GM21367 (cell line): ENCODE data around the gene ANKRD11.
"Not testable (repeated sequence)": the region's sequence is repeated elsewhere in the genome, so short reads cannot be mapped to it uniquely, and the experiment has no call there.

Experiments
- ATAC-seq: cut with Tn5 transposase; IDR thresholded peaks from one replicate; pipeline ENCODE4 v1.9.1; 2021; ENCODE audit not compliant: unreplicated experiment

Gene ANKRD11

DNA sequence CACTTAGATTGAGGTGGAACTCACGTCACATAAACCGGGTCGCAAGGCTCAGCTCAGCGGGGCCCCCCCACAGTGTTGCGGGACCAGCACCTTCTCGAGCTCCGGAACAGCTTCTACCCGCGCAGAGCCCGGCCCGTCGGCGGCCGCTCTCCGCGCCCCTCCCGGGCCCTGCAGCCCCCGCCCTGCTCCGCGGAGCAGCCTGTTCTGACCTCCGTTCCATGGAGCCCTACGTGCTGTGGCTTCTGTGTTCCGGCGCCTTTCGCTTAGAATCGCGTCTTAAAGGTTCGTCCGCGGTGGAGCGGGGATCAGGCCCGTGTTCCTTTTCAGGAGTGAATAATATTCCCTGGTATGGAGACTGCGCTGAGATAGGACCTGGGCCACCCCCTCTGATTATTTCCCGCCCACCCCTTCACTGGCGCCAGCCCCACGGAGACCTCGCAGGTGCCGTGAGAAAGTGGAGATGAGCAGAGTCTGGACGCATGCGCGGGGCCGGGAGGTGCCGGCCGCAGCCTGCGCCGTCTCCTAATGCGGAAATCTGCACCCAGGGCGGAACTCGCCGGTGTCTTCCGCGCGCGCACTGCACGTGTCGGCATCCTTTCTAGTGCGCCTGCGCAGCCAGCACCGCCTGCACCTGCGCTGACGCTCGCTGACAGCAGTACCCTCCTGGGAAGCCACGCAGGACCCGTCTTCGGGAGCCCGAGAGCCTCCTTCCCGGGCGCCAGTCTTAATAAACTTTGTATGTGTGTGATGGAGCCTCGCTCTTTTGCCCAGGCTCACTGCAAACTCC, 242.0 kb downstream of the ANKRD11 start:
- ATAC-seq: no peak

DNA sequence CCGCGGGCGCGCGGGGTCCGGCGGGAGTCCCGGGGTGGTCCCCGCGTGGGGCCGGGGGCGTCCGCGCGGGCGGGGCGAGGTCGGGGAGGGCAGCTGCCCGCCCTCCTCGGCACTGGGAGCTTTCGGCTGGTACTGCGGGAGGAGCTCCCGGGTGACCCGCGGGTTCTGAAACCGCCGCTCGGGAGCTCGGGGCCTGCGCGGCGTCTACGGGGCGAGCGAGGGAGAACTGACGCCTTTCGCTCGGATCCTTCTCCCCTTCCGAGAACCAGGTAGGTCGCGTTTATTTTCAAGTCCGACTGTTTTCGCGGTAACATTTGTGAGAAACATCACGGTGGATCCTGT, 242.7 kb downstream of the ANKRD11 start:
- not testable (repeated sequence) for ATAC-seq

DNA sequence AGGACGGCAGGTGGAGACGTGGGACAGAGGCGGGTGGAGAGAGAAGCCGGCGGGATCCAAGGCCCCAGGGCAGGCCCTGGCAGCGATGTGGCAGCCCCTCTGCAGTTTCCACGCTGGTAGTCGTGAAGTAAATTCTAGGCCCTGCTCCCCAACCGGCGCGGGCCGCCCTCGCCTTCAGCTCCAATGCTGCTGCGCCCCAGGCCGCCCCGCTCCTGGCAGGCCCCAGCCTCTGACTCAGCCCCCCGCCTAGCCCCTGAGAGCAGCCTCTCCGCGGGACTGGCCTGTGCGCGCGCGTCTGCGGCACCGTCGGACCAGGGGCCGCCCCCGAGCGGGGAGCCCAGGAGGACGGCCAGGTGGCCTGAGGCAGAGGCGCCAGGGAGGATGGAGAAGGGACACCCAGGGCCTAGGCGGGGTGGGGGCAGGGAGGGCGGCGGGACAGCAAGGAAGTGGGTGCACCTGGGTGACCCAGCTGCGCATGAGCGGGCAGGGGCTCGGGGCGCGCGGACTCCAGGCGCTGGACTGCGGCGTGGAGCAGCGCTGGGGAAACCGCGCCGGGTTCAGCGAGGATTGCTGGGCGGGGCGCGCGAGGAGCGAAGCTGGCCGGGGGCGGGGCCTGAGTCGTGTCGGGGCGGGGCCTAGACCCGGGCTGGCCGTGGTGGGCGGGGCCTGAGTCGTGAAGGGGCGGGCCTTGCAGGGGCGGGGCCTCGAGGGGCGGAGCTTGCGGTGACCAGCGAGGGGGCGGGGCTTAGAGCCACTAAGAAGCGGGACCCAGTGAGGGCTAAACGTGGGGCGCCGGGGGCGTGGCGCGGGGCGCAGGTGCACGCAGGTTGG, 243.2 kb downstream of the ANKRD11 start:
- ATAC-seq: no peak

DNA sequence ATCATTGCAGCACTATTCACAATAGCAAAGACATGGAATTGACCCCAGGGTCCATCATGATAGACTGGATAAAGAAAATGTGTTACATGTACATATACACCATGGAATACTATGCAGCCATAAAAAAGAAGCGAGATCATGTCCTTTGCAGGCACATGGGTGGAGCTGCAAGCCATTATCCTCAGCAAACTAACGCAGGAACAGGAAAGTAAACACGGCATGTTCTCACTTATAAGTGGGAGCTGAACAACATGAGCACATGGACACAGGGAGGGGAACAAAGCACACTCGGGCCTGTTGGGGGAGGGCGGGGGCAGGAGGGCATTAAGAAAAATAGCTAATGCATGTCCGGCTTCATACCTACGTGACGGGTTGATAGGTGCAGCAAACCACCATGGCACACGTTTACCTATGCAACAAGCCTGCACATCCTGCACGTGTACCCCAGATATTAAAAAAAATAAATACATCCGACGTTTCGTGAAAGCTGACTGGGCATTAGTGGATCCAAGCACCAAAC, 243.9 kb downstream of the ANKRD11 start:
- ATAC-seq: no peak

DNA sequence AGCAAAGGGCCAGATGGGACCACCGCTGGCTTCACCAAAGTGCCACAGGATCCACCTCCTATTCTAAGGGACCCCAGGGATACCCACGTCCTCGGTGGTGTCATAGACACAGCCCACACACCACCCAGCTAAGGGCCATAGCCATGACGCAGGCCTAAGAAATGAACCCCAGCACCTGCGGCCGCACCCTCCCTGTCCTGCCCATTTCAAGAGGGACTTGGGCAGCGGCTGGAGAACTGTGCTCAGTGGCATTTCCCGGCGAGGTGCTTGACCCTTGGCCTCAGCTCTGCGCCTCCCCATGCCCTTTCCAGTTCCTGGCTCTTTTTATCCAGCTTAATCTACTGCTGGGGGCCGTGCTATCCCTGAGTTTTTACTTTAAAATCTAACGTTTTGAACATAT, 245.6 kb downstream of the ANKRD11 start:
- no peak for ATAC-seq

DNA sequence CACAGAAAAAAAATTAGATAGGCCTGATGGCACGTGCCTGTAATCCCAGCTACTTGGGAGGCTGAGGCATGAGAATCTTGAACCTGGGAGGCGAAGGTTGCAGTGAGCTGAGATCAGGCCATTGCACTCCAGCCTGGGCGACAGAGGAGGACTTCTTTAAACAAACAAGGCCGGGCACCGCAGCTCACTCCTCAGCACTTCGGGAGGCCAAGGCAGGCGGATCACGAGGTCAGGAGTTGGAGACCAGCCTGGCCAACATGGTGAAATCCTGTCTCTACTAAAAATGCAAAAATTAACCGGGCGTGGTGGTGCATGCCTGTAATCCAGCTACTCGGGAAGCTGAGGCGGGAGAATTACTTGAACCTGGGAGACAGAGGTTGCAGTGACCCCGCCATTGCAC, 246.1 kb downstream of the ANKRD11 start:
- not testable (repeated sequence) for ATAC-seq

DNA sequence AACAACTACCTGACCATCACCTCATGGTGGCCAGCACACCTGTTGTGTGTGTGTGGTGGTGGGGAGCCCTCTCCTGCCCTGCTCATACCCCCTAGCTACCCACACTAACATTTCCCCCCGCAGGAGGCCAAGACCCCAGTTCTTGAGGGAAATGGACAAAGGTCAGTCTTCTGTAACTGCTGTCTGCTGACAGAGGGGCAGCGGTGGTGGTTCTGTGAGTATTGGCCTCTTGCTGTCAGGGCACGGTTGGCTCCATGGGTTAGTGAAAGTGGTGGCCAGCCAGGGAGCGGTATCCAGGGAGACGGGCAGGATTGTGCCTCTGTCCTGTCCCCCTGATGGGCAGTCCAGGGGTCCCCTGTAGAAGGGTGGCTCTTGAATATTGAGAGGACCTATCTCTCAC, 246.7 kb downstream of the ANKRD11 start:
- no peak for ATAC-seq

DNA sequence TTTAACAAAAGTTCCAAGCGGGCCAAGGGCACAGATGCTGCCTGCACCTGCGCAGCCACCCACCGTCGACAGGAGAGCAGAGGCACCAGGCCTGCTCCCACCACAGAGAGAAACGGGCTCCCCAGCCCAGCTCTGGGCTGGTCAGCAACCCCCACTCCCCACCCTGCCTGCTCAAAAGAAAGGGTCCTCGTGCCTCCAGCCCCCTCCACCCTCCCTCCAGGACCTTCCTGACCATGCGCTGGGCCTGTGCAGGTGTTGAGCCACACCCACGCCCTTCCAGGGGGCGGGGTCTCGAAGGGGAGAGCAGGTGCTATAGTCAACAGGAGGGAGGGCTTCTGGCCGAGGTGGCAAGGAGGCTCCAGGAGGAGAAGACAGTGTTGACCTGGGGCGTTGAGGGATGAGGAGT, 247.6 kb downstream of the ANKRD11 start:
- no peak for ATAC-seq

DNA sequence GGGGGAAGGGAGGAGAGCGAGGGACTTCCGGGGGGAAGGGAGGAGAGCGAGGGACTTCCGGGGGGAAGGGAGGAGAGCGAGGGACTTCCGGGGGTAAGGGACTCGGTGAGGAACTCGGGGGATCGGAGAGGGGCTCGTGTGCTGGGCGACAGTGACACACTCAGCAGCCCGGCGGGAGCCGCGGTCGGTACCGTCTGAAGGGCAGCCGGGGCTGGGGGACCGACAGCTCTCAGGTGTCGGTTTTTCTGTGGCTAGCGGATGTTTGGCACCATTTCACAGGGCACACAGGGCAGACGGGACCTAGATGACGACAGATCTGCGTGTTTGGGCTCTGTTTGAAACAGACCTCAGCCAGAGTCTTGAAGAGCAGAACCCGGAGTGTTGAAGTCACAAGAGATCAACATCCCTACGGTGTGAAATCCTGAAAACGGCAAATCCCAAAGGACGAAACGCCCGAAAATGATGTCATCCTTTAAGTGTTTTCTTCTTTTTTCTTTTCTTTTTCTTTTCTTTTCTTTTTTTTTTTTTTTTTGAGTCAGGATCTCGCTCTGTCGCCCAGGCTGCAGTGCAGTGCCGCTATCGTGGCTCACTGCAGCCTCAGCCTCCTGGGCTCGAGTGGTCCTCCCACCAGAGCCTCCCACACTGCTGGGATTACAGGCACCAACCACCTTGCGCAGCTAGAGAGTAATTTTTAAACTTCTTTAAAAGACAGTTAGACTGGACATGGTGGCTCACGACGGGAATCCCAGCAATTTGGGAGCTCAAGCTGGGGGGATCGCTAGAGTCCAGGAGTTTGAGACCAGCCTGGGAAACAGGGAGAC, 249.0 kb downstream of the ANKRD11 start:
- peak; percentile 49 for ATAC-seq

DNA sequence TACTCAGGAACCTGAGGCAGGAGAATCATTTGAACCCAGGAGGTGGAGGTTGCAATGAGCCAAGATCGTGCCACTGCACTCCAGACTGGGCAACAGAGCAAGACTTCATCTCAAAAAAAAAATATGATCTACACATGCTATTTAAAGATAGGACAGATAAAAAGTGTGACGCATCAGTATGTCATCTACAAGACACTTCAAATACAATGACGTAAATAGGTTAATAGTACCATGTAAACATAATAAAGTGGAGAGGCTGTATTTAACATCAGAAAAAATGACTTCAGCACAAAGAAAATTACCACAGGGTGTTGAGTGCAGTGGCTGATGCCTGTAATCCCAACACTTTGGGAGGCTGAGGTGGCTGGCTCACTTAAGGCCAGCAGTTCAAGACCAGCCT, 252.6 kb downstream of the ANKRD11 start:
- no peak for ATAC-seq

DNA sequence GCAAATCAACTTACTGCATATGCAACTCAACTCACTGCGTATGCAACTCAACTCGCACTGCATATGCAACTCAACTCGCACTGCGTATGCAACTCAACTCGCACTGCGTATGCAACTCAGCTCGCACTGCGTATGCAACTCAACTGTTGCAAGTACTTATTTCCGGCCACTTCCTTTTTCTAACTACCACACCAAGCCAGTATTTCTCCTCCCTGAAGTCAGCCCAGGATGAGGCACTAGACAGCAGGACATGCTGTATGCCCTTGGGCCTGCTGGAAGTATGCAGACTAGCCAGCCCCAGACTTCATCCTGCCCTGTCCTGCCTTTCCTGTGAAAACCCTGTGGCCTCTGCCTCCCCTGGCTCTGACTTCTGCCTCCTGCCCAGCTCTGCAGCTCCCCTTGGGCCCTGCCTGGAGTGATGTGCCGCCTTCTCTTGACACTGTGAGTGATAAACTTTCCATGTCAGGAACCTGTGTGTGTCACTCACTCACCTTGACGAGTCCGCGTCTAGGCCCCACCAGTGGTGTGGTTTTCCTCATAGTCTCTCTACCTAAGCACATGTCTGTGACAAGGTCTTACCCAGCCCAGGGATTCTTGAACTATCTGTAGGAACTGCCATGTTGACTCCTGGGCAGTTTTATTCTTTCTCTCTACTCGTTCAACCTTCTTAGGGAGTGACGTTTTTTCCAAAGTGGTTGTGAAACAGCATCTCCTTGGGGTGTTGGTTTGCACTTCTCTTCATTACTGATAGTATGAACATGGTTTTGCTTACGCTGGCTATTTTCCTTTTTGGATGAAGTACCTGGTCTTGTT, 256.5 kb downstream of the ANKRD11 start:
- ATAC-seq: no peak

DNA sequence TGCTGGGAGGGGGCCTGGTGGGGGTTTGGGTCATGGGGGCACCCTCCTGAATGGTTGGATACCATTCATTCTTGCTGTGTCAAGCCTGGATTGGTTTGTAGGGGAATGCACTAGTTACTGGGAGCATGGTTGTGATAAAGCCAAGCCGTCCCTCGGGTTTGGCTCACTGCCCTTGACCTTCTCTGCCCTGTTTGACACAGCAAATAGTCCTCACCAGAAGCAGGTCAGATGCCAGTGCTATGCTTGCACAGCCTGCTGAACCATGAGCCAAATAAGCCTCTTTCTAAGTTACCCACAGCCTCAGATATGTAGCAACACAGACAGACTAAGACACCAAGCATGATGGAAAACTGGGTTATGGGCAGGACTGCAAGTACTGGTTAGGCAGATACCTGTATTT, 258.3 kb downstream of the ANKRD11 start:
- ATAC-seq: no peak

DNA sequence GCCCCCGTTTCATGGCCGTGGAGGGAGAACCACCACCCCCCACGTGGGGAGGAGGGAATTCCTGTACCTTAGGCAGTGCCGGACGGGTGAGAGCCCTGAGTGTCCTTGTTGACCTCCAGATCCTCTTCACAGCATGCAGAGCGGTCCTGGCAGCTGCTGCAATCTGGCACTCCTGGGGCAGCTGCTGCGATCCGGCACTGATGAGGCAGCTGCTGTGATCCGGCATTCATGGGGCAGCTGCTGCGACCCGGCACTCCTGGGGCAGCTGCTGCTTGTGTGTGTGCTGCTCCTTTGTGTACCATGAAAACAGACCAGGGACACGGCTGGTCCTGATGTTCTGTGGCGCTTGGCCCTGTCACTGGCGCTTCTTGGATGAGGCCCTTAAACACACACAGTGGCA, 260.1 kb downstream of the ANKRD11 start:
- ATAC-seq: no peak

DNA sequence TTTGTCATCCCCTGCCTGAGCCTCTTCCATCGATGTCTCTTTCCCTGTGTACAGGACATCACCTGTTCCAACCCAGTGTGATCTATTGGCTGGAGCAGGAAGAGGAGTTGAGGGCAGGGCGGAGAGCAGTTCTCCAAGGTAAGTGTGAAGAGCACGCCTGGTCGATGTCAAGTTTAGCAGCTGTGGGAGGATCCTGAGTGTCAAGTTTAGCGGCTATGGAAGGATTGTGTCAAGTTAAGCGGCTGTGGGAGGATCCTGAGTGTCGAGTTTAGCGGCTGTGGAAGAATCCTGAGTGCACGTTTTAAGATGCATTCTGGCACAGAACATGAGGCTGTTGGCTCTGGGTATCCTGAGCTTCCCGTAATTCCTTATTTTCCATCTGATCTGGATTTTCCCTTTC, 265.7 kb downstream of the ANKRD11 start:
- ATAC-seq: no peak

DNA sequence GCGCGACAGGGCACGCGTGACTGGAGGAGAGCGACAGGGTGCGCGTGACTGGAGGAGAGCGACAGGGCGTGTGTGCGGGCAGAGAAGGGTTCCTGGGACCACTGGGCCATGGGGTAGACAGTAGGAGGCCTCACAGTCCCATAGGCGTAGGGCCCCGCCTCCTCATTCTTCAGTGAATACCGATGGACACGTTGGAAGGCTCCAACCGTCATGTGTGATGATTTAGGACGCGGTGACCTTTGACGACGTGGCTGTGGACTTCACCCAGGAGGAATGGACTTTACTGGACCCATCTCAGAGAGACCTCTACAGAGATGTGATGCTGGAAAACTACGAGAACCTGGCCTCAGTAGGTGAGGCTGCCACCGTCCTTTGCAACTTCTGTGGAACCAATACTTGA, 267.4 kb downstream of the ANKRD11 start:
- no peak for ATAC-seq

DNA sequence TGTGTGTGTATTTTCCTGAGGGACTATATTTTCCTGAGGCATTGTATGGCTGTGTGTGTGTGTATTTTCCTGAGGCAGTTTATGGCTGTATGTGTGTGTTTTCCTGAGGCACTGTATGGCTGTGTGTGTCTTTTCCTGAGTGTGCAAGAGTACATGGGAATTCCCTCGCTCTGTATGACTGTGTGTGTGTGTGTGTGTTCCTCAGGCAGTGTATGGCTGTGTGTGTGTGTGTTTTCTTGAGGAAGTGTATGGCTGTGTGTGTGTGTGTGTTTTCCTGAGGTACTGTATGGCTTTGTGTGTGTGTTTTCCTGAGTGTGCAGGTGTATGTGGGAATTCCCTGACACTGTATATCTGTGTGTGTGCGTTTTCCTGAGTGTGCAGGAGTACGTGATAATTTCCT, 268.8 kb downstream of the ANKRD11 start:
- ATAC-seq: no peak

DNA sequence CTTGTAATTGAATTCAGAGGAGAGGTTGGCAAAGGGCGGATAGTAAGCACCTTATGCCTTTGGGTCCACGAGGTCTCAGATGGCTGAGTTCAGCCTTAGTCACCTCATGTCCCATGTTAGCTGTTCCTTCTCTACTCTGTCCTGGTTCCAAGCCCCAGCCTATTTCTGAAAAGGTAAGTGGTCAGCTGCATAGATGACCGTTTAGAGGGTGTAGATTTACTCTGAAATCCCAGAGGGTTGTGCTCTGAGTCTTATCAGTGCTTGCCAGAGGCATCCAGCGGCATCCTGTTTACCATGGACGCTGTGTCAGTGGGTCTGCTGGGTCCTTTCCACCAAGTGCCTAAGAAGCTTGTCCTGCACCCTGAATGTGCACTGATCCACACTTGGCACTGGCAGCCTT, 271.0 kb downstream of the ANKRD11 start:
- no peak for ATAC-seq
